Stimulated activated CD4-positive, alpha-beta T cell treated with anti-CD3 and anti-CD28 coated beads, Interleukin-2, amount 100 ng/mL, for 24 hours (primary cell): ENCODE results near the gene NOL4L.

ENCODE experiments used
- DNase-seq, 2 donors: peaks; one replicate each; pipeline ENCODE4 v3.0.0-alpha.2; 2020

Gene NOL4L

GRCh38 chr20:32559753-32560380 is 25.3 kb downstream of the NOL4L start:
- no peak for DNase-seq

GRCh38 chr20:32559205-32559752 is 25.9 kb downstream of the NOL4L start:
- DNase-seq = no peak

DNA sequence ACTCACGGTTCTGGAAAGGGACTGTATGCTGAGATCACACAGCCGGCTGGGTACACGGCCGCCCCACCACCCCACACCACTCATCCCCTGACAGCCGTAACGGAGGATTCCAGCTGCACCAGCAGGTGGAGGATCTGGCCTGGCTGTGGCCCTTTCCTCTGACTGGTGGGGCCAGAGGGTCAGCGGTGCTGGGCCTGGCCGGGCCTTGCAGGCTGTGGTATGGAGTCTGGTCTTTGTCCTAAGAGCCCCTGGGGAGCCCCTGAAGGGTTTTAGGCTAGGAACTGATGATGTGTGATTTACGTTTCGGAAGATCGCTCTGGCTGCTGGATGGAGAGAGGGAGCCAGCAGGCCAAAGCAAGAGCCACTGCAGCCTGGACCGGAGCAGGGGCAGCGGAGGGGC is 26.6 kb downstream of the NOL4L start:
- no peak for DNase-seq

DNA sequence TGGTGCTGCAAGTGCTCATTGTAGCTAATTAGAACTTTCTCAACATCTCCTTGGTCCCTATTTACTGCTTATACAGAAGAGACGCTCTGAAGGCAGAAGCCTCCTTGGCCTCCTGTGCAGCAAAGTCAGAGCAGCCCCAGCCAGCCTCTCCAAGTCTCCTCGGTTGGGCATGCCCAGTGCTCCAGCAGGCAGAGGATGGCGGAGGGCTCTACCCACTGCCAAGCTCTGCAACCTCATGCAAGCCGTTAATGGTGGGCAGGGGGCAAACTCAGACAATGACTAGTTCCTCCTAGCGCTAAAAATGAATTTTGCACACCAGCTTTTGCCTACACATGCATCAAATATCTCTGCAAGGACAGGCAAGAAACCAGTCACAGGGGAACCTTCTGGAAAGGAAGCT is 27.8 kb downstream of the NOL4L start:
- DNase-seq = no peak

- no peak for DNase-seq
Observed at GRCh38 chr20:32556312-32557184, 28.6 kb downstream of the NOL4L start.

- no peak for DNase-seq
Observed at GRCh38 chr20:32555584-32555983, 29.5 kb downstream of the NOL4L start.

GRCh38 chr20:32554965-32555289 is 30.2 kb downstream of the NOL4L start:
- DNase-seq = no peak

DNA sequence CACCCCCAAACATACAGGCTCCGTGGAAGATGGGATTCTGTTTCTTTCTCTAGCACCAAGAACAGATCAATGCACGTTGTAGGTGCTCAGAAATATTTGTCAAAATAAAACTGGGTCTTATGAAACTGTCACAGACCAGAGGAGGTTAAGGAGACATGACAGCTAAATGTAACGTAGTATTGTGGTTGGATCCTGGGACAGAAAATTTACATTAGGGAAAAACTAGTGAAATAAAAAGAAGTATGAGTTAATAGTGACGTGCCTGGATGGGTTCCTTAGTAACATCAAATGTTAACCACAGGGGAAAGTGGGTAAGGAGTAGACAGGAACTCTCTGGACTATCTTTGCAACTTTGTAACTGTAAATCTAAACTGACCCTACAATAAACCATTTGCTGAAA is 31.5 kb downstream of the NOL4L start:
- no peak for DNase-seq

GRCh38 chr20:32551693-32552092 is 33.4 kb downstream of the NOL4L start:
- no peak for DNase-seq

- no peak for DNase-seq
Observed at GRCh38 chr20:32549842-32550241, 35.3 kb downstream of the NOL4L start.

DNA sequence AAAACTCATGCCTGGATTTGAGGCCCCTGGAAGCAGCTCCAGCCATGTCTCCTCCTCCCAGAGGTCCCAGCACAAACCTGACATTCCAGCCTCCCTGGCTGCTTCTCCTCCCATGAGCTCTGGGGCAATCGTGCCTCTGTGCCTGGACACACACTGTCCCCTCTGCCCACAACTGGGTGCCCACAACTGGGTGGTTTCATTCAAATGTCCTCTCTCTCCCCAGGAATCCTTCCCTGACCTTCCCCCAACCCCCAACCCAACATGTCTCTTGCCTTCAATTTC is 37.4 kb downstream of the NOL4L start:
- no peak for DNase-seq

DNA sequence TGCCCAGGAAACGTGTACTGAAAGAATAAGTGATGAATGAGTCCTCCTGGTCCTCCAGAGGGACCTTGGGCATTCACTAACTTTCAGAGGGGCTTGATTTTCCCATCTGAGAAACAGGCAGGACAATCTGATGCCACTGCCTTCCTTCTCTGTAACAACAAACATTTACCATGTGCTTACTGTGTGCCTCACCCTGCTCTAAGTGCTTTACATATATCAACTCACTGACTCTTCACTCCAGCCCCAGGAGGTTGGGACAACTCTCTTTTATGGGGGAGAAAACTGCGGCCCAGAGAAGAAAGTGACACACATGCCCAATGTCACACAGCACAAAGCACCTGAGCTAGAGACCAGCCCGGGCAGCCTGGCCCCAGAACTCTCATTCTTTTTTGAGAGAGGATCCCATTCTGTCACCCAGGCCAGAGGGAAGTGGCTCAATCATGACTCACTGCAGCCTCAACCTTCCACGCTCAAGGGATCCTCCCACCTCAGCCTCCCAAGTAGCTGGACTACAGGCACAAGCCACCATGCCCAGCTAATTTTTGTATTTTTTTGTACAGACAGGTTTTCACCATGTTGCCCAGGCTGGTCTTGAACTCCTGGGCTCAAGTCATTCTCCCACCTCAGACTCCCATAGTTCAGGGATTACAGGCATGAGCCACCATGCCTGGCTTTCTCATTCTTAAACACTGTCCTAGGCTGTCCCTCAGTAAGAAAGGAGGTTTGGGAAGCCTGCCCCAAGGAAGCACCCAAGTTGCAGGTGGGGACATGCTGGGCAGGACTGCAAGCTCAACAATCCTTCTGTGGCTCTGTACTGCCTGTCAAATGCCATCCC is 38.0 kb downstream of the NOL4L start:
- DNase-seq = no peak

DNA sequence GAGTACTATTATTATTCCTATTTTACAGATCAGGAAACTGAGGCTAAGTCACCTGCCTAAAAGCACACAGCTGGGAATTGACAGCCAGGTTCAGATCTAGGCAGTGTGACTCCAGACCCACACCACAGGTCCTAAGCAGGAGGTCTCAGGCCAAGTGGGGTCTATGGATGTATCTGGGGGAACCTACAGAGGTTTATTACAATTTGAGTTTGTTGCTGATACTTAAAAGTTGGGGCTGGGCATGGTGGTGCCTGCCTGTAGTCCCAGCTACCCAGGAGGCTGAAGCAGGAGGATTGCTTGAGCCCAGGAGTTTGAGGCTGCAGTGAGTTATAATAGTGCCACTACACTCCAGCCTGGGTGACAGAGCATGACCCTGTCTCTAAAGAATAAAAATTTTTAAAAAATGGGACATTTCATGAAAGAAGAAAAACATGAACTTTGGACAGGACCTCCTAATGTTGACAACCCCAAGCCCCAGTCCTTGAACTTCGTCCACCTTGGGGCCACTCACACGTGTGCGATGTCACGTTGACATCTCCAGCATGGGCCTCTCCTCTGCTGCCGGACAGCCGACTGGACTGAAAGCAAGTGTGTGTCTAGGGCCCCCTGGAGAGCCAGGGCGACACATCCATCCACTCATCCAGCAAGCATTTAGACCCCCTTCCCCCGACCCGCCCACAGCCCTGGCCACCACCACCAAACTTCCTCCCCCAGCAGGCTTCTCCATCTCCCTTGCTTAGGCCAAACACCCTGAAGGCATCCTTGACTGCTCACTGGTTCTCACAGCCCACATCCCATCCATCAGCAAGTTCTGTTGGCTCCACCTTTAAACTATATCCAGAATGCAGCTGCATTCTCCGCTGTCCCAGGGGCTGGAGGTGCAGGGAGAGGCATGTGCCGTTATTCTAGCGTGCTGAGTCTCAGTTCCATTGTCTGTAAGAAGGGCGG is 40.0 kb downstream of the NOL4L start:
- DNase-seq = no peak

DNA sequence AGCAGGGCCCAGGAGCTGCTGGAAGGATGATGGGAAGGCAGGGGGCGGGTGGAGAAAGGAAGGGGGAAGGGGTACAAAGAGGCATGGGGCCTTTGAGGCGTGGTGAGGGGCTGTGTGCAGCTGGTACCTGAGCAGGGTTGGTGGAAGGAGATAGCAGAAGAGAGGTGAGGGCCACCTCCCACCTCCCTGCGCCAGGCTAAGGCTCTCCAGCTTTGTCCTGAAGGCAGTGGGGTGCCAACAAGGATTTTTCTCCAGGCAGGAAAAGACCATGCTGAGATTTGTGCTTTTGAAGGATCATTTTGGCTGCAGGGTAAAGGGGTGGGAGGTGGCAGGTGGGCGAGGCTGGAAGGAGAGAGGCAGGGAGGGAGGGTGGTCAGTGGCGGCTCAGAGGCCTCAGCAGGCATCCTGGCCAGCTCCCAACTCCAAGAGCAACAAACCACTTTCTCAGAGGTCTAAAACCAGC is 40.8 kb downstream of the NOL4L start:
- DNase-seq = no peak

GRCh38 chr20:32543570-32544259 is 41.4 kb downstream of the NOL4L start:
- DNase-seq = no peak

GRCh38 chr20:32542259-32542615 is 42.9 kb downstream of the NOL4L start:
- DNase-seq = no peak

- DNase-seq = no peak
Observed at GRCh38 chr20:32541323-32542258, 43.5 kb downstream of the NOL4L start.

DNA sequence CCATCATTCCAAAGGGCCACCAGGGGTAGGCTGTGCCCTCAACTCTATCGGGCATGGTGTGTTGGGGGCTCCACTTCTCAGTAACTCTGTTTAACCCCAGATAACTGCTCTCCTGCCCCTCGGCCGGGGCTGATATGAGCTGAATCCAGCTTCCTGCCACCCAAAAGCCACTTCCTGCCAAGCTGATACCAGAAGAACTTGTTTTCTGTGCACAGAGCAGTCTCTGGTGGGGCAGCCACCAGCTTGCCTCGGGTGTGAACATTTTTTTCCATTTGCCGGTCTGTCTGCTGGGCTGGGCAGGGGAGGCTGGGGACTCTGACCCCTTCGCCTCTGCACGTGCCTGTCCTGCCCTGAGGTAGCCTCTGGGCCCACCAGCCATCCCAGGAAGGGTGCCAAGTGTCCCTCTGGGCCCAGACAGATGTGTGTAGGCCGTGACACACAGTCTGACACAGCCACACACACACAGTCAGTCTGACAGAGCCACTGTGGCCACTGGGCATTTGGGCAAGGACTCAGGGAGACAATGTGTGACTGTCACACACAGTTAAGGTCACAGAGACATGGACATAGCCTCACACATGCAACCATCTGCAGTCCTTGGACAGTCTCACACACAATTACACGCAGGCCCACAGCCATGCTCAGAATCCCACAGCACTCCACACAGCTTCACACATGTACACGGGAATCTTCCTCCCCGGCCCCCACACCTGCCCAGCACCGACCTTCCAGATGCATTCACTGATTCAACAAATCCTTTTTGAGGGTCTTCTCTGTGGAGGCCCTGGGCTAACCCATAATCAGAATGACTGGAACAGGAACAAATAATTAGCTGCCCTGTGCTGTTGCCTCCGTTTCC is 45.1 kb downstream of the NOL4L start:
- DNase-seq = peak; percentile 67

GRCh38 chr20:32539026-32539816 is 45.9 kb downstream of the NOL4L start:
- peak; percentile 36 to 46 for DNase-seq
